Activated T-cell treated with anti-CD3 and anti-CD28 coated beads, Interleukin-2, amount 50 U/mL, for 4 hours (primary cell): ENCODE measurements around the gene NEK6. TPM values are rescaled to one million over a fixed set of nuclear protein-coding genes. Genes with fewer than 3 reads are reported as not detected.

Experiments
- ATAC-seq, 2 donors: fragments of 200-7000 bp; cut with Tn5 transposase; one replicate each; pipeline ENCODE4 v1.10.0; 2021
- DNase-seq: peaks from one replicate; pipeline ENCODE4 v3.0.0-alpha.2; 2020
- H3K27me3 Mint-ChIP-seq: one replicate; pipeline ENCODE4 v1.8.0; 2021; ENCODE audit warnings: low read depth, mixed read lengths
- H3K36me3 Mint-ChIP-seq: one replicate; pipeline ENCODE4 v1.8.0; 2022; ENCODE audit warnings: mixed read lengths; ENCODE audit not compliant: insufficient read depth
- H3K4me1 Mint-ChIP-seq: one replicate; pipeline ENCODE4 v1.8.0; 2021; ENCODE audit warnings: low read depth, mixed read lengths
- H3K4me3 Mint-ChIP-seq: one replicate; pipeline ENCODE4 v1.8.0; 2021; ENCODE audit warnings: mild to moderate bottlenecking, moderate library complexity, mixed read lengths
- H3K9me3 Mint-ChIP-seq: one replicate; pipeline ENCODE4 v1.8.0; 2021; ENCODE audit warnings: mixed read lengths
- total RNA-seq, 3 donors: library from RNA; stranded (reverse); gene quantifications; one replicate each; pipeline ENCODE4 v1.2.1, GENCODE V29; 2021

The NEK6 gene
- total RNA-seq, 3 donors from 2014 or later = 29.8 to 46.1 (median 43.0) TPM

- Mint-ChIP-seq H3K4me3 (no peak overlapping the region), H3K9me3 (no peaks in the 10 kb centered on the region), H3K27me3 (no peaks in the 10 kb centered on the region), H3K4me1 (no peaks in the 10 kb centered on the region), H3K36me3 (no peaks in the 10 kb centered on the region)
- ATAC-seq (no peak), DNase-seq (no peak)
Measured at GRCh38 chr9:124315882-124316281, 58.1 kb downstream of the NEK6 start.

- Mint-ChIP-seq H3K4me1 (no peaks in the 10 kb centered on the region), H3K4me3 (no peak overlapping the region)
- peak in 1 of 2 donors; percentile 52 for ATAC-seq
Measured at GRCh38 chr9:124320062-124320973, 62.6 kb downstream of the NEK6 start.

GRCh38 chr9:124321416-124321815 is 63.7 kb downstream of the NEK6 start:
- H3K4me1 Mint-ChIP-seq = no peaks in the 10 kb centered on the region
- H3K27me3 Mint-ChIP-seq = no peaks in the 10 kb centered on the region

More at GRCh38 chr9:124320062-124320973, 62.6 kb downstream of the NEK6 start:
- Mint-ChIP-seq H3K27me3 (no peaks in the 10 kb centered on the region), H3K36me3 (no peaks in the 10 kb centered on the region), H3K9me3 (no peaks in the 10 kb centered on the region)
- no peak for DNase-seq

GRCh38 chr9:124321935-124322334 is 64.2 kb downstream of the NEK6 start:
- H3K4me3 Mint-ChIP-seq = no peak overlapping the region
- H3K36me3 Mint-ChIP-seq = no peaks in the 10 kb centered on the region
- no peak for DNase-seq
- no peak for ATAC-seq
- no peaks in the 10 kb centered on the region for H3K27me3 Mint-ChIP-seq
- no peaks in the 10 kb centered on the region for H3K9me3 Mint-ChIP-seq
- no peaks in the 10 kb centered on the region for H3K4me1 Mint-ChIP-seq

More at GRCh38 chr9:124321416-124321815, 63.7 kb downstream of the NEK6 start:
- H3K4me3 Mint-ChIP-seq = no peak overlapping the region
- ATAC-seq (no peak), DNase-seq (no peak)
- H3K9me3 Mint-ChIP-seq = no peaks in the 10 kb centered on the region
- H3K36me3 Mint-ChIP-seq = no peaks in the 10 kb centered on the region

GRCh38 chr9:124322618-124323432 is 65.1 kb downstream of the NEK6 start:
- Mint-ChIP-seq H3K4me3 (no peak overlapping the region), H3K27me3 (no peaks in the 10 kb centered on the region), H3K4me1 (no peaks in the 10 kb centered on the region), H3K9me3 (no peaks in the 10 kb centered on the region), H3K36me3 (no peaks in the 10 kb centered on the region)
- DNase-seq (no peak), ATAC-seq (no peak)

GRCh38 chr9:124323904-124324303 is 66.2 kb downstream of the NEK6 start:
- Mint-ChIP-seq H3K9me3 (no peaks in the 10 kb centered on the region), H3K36me3 (no peaks in the 10 kb centered on the region), H3K4me3 (no peak overlapping the region), H3K27me3 (no peaks in the 10 kb centered on the region), H3K4me1 (no peaks in the 10 kb centered on the region)
- DNase-seq (no peak), ATAC-seq (no peak)

GRCh38 chr9:124325816-124326215 is 68.1 kb downstream of the NEK6 start:
- ATAC-seq = no peak
- Mint-ChIP-seq H3K36me3 (no peaks in the 10 kb centered on the region), H3K27me3 (no peaks in the 10 kb centered on the region), H3K4me3 (no peak overlapping the region), H3K4me1 (no peaks in the 10 kb centered on the region), H3K9me3 (no peaks in the 10 kb centered on the region)
- no peak for DNase-seq

GRCh38 chr9:124326378-124326777 is 68.6 kb downstream of the NEK6 start:
- H3K36me3 Mint-ChIP-seq = no peaks in the 10 kb centered on the region

GRCh38 chr9:124327491-124327890 is 69.7 kb downstream of the NEK6 start:
- H3K4me1 Mint-ChIP-seq = no peaks in the 10 kb centered on the region
- H3K36me3 Mint-ChIP-seq = no peaks in the 10 kb centered on the region
- ATAC-seq = no peak
- no peaks in the 10 kb centered on the region for H3K27me3 Mint-ChIP-seq
- no peak for DNase-seq
- H3K9me3 Mint-ChIP-seq = no peaks in the 10 kb centered on the region
- no peak overlapping the region for H3K4me3 Mint-ChIP-seq

More at GRCh38 chr9:124326378-124326777, 68.6 kb downstream of the NEK6 start:
- DNase-seq (no peak), ATAC-seq (no peak)
- H3K4me3 Mint-ChIP-seq = no peak overlapping the region
- H3K4me1 Mint-ChIP-seq = no peaks in the 10 kb centered on the region
- no peaks in the 10 kb centered on the region for H3K27me3 Mint-ChIP-seq
- no peaks in the 10 kb centered on the region for H3K9me3 Mint-ChIP-seq

- H3K27me3 Mint-ChIP-seq = no peaks in the 10 kb centered on the region
- no peaks in the 10 kb centered on the region for H3K36me3 Mint-ChIP-seq
- no peak overlapping the region for H3K4me3 Mint-ChIP-seq
- no peaks in the 10 kb centered on the region for H3K4me1 Mint-ChIP-seq
- DNase-seq = no peak
- no peaks in the 10 kb centered on the region for H3K9me3 Mint-ChIP-seq
- ATAC-seq = no peak
Measured at GRCh38 chr9:124328285-124328684, 70.5 kb downstream of the NEK6 start.

GRCh38 chr9:124329206-124329792 is 71.5 kb downstream of the NEK6 start:
- Mint-ChIP-seq H3K36me3 (peaks cover 4% of the 10 kb centered on the region), H3K4me3 (no peak overlapping the region), H3K9me3 (no peaks in the 10 kb centered on the region), H3K27me3 (no peaks in the 10 kb centered on the region), H3K4me1 (no peaks in the 10 kb centered on the region)
- ATAC-seq (no peak), DNase-seq (no peak)

GRCh38 chr9:124330011-124330697 is 72.4 kb downstream of the NEK6 start:
- no peak for ATAC-seq
- peaks cover 4% of the 10 kb centered on the region for H3K36me3 Mint-ChIP-seq
- DNase-seq = no peak
- no peaks in the 10 kb centered on the region for H3K4me1 Mint-ChIP-seq
- no peak overlapping the region for H3K4me3 Mint-ChIP-seq
- no peaks in the 10 kb centered on the region for H3K27me3 Mint-ChIP-seq
- no peaks in the 10 kb centered on the region for H3K9me3 Mint-ChIP-seq

- Mint-ChIP-seq H3K4me1 (no peaks in the 10 kb centered on the region), H3K4me3 (no peak overlapping the region), H3K36me3 (peaks cover 5% of the 10 kb centered on the region), H3K27me3 (no peaks in the 10 kb centered on the region), H3K9me3 (no peaks in the 10 kb centered on the region)
- DNase-seq (no peak), ATAC-seq (no peak)
Measured at GRCh38 chr9:124331580-124331979, 73.8 kb downstream of the NEK6 start.
